Lower lobe of right lung (tissue), 2 donors: ENCODE results near the gene KIF1C. TPM values are rescaled to one million over a fixed set of nuclear protein-coding genes. Genes with fewer than 3 reads are reported as not detected.
A peak's percentile ranks its signal among the peaks of the same experiment; 100 is the strongest.

Source experiments
- ATAC-seq, 2 donors: fragments of 200-7000 bp; cut with Tn5 transposase; one replicate each; pipeline ENCODE4 v1.9.1; 2020 to 2022; ENCODE audit warnings: mild to moderate bottlenecking in 2 of 2, moderate library complexity in 2 of 2
- DNase-seq: peaks from one replicate; pipeline ENCODE4 v3.0.0-alpha.2; 2020
- H3K27ac ChIP-seq: fragments of 200-600 bp; one replicate; pipeline ENCODE4 v1.8.0; 2022
- H3K27me3 ChIP-seq: fragments of 200-600 bp; one replicate; pipeline ENCODE4 v1.8.0; 2022; ENCODE audit warnings: low read depth
- H3K36me3 ChIP-seq: fragments of 200-600 bp; one replicate; pipeline ENCODE4 v1.8.0; 2022; ENCODE audit warnings: mild to moderate bottlenecking
- H3K4me1 ChIP-seq: fragments of 200-600 bp; one replicate; pipeline ENCODE4 v1.8.0; 2022
- H3K4me3 ChIP-seq: fragments of 200-600 bp; one replicate; pipeline ENCODE4 v1.8.0; 2022; ENCODE audit warnings: mild to moderate bottlenecking
- H3K9me3 ChIP-seq: fragments of 200-600 bp; one replicate; pipeline ENCODE4 v1.8.0; 2022
- CTCF ChIP-seq: fragments of 200-600 bp; IDR thresholded peaks from one replicate; pipeline ENCODE4 v1.8.0; 2022; ENCODE audit warnings: antibody characterized with exemption, mild to moderate bottlenecking
- intact Hi-C: fragments of 100-400 bp; cut with DNase I; formaldehyde crosslinking; loops from one replicate; pipeline ENCODE4 v1.11.0; 2022
- total RNA-seq: library from RNA; stranded (reverse); fragmentation: NEBNext Ultra II Directional; extraction: Animal tissue kit (Norgen Biotek cat#: 25700); gene quantifications from one replicate; pipeline ENCODE4 v1.2.1, GENCODE V29; 2021
- donor health status: DM: no; HTN: yes; CAD: no; lungs with severe emphysema.

The KIF1C gene
- total RNA-seq, 1 donor from 2014 or later, result 182 TPM

GRCh38 chr17:5049314-5049841, 51.6 kb downstream of the KIF1C start:
- DNase-seq, result no peak
- Histone ChIP-seq H3K27ac (peak overlapping the region; percentile 64), H3K4me1 (peaks cover 14% of the 10 kb centered on the region), H3K4me3 (no peak overlapping the region), H3K9me3 (no peaks in the 10 kb centered on the region), H3K36me3 (no peaks in the 10 kb centered on the region), H3K27me3 (no peaks in the 10 kb centered on the region)
- intact Hi-C loops, result no loop called here
- no peak for TF ChIP-seq CTCF
- peak in 1 of 2 donors; percentile 65 for ATAC-seq

- no peak for DNase-seq
- peak overlapping the region; percentile 64 for H3K27ac ChIP-seq
- H3K4me3 ChIP-seq, result no peak overlapping the region
- no peak for ATAC-seq
- TF ChIP-seq CTCF, result no peak
- H3K9me3 ChIP-seq, result no peaks in the 10 kb centered on the region
- intact Hi-C loops, result no loop called here
- H3K4me1 ChIP-seq, result peaks cover 14% of the 10 kb centered on the region
- no peaks in the 10 kb centered on the region for H3K36me3 ChIP-seq
- H3K27me3 ChIP-seq, result no peaks in the 10 kb centered on the region
These were observed 52.5 kb downstream of the KIF1C start for GRCh38 chr17:5050278-5050677.

- Histone ChIP-seq H3K9me3 (no peaks in the 10 kb centered on the region), H3K27ac (no peak overlapping the region), H3K4me3 (no peak overlapping the region), H3K4me1 (no peaks in the 10 kb centered on the region), H3K36me3 (no peaks in the 10 kb centered on the region), H3K27me3 (no peaks in the 10 kb centered on the region)
- intact Hi-C loops, result no loop called here
- DNase-seq, result no peak
- ATAC-seq, result no peak
- TF ChIP-seq CTCF, result no peak
These were observed 57.8 kb downstream of the KIF1C start for GRCh38 chr17:5055543-5055942.

GRCh38 chr17:5065227-5065744, 67.5 kb downstream of the KIF1C start:
- H3K27ac ChIP-seq, result no peak overlapping the region
- H3K36me3 ChIP-seq, result no peaks in the 10 kb centered on the region
- H3K4me3 ChIP-seq, result no peak overlapping the region
- DNase-seq, result no peak
- H3K9me3 ChIP-seq, result no peaks in the 10 kb centered on the region
- no peak for TF ChIP-seq CTCF
- H3K27me3 ChIP-seq, result no peaks in the 10 kb centered on the region
- no peak for ATAC-seq
- intact Hi-C loops, result no loop called here
- H3K4me1 ChIP-seq, result no peaks in the 10 kb centered on the region

- Histone ChIP-seq H3K36me3 (no peaks in the 10 kb centered on the region), H3K9me3 (no peaks in the 10 kb centered on the region), H3K27me3 (no peaks in the 10 kb centered on the region), H3K27ac (no peak overlapping the region), H3K4me3 (no peak overlapping the region), H3K4me1 (no peaks in the 10 kb centered on the region)
- no peak for DNase-seq
- ATAC-seq, result no peak
- TF ChIP-seq CTCF, result no peak
- intact Hi-C loops, result no loop called here
These were observed 70.5 kb downstream of the KIF1C start for GRCh38 chr17:5068236-5068635.
